ENCODE data around the gene FAM234A.

Gene FAM234A

GRCh38 chr16:290681-291405, 56.2 kb downstream of the FAM234A start:
- H3K4me3 ChIP-seq (ENCODE audit: low read depth, low read length): no peak overlapping the region
- no peak for TF ChIP-seq CTCF (IDR thresholded peaks at IDR 0.05; ENCODE audit: low read depth, low read length)
- H3K27ac ChIP-seq: no peak overlapping the region
- H3K36me3 ChIP-seq: peaks cover 50% of the 10 kb centered on the region
- no peak for DNase-seq
- no peaks in the 10 kb centered on the region for H3K9me3 ChIP-seq (ENCODE audit: severe bottlenecking)
- no peaks in the 10 kb centered on the region for H3K27me3 ChIP-seq (ENCODE audit: insufficient read depth, low read depth, severe bottlenecking)

DNA sequence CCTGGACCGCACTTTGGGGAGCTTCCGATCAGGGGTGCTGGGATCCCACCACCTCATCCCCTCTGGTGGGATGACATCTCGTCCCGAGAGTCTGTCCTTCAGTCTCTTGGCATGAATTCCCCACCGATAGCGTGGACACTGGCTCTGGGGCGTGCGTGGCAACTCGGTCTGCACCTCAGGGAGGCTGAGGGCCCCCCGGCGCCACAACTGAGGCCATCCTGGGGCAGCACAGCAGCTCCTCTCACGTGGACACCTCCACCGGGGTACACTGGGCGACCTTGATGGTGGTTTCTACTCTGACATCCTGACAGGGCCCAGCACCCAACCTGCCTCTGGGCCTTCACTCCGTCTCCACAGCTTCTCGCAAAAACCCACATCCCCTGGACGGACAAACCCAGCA, 56.9 kb downstream of the FAM234A start:
- Histone ChIP-seq H3K27me3 (ENCODE audit: insufficient read depth, low read depth, severe bottlenecking) (no peaks in the 10 kb centered on the region), H3K9me3 (ENCODE audit: severe bottlenecking) (no peaks in the 10 kb centered on the region), H3K27ac (no peak overlapping the region), H3K4me3 (ENCODE audit: low read depth, low read length) (no peak overlapping the region), H3K36me3 (peaks cover 54% of the 10 kb centered on the region)
- TF ChIP-seq CTCF (IDR thresholded peaks at IDR 0.05; ENCODE audit: low read depth, low read length): no peak
- no peak for DNase-seq

GRCh38 chr16:293043-293775, 58.6 kb downstream of the FAM234A start:
- Histone ChIP-seq H3K27me3 (ENCODE audit: insufficient read depth, low read depth, severe bottlenecking) (no peaks in the 10 kb centered on the region), H3K36me3 (peaks cover 54% of the 10 kb centered on the region), H3K9me3 (ENCODE audit: severe bottlenecking) (no peaks in the 10 kb centered on the region), H3K4me3 (ENCODE audit: low read depth, low read length) (no peak overlapping the region), H3K27ac (no peak overlapping the region)
- no peak for TF ChIP-seq CTCF (IDR thresholded peaks at IDR 0.05; ENCODE audit: low read depth, low read length)
- DNase-seq: no peak

- no peak for TF ChIP-seq CTCF (IDR thresholded peaks at IDR 0.05; ENCODE audit: low read depth, low read length)
- Histone ChIP-seq H3K27ac (no peak overlapping the region), H3K9me3 (ENCODE audit: severe bottlenecking) (no peaks in the 10 kb centered on the region), H3K27me3 (ENCODE audit: insufficient read depth, low read depth, severe bottlenecking) (no peaks in the 10 kb centered on the region), H3K4me3 (ENCODE audit: low read depth, low read length) (no peak overlapping the region), H3K36me3 (peaks cover 42% of the 10 kb centered on the region)
- no peak for DNase-seq
Observed at GRCh38 chr16:296276-296675, 61.7 kb downstream of the FAM234A start.

DNA sequence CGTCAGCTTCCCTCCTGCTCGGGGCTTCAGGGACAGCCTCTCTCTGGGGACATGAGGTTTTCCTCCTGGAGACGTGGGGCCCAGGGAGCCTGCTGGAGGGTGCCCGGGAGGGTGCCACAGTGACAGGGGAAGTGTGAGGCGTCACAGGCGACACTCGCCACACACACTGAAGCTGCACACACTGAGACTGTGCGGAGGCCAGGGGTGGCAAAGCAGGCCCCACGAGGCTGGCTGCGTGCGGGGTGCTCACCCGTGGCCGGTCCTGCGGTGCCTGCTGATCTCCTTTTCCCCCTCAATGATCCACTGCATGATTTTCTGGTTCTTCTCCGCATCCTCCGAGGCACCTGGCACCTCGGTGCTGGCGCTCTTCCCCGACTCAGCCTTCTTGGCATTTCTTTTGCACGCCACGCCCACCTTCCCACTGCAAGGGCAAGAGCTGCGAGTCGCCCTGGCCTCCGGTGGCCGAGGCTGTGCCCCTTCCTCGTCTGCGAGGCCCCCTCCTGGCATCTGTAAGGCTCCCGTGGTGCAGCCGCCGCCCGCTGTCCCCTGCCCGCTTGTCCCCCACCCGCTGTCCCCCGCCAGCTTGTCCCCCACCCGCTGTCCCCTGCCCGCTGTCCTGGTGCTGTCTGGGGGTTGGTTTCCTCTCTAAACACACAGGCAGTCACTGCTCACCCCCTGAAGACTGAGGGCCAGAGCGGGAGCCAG, 62.3 kb downstream of the FAM234A start:
- TF ChIP-seq CTCF (IDR thresholded peaks at IDR 0.05; ENCODE audit: low read depth, low read length): no peak
- Histone ChIP-seq H3K27me3 (ENCODE audit: insufficient read depth, low read depth, severe bottlenecking) (no peaks in the 10 kb centered on the region), H3K4me3 (ENCODE audit: low read depth, low read length) (no peak overlapping the region), H3K27ac (no peak overlapping the region), H3K36me3 (peaks cover 37% of the 10 kb centered on the region), H3K9me3 (ENCODE audit: severe bottlenecking) (no peaks in the 10 kb centered on the region)
- no peak for DNase-seq

Data from WERI-Rb-1 (cell line).